Fibroblast of peridontal ligament (primary cell): ENCODE data around the gene SEMA3C.

Experiments
- DNase-seq: peaks from one replicate; pipeline ENCODE4 v3.0.0-alpha.2; 2010; ENCODE audit errors: extremely low read depth

Gene SEMA3C

DNA sequence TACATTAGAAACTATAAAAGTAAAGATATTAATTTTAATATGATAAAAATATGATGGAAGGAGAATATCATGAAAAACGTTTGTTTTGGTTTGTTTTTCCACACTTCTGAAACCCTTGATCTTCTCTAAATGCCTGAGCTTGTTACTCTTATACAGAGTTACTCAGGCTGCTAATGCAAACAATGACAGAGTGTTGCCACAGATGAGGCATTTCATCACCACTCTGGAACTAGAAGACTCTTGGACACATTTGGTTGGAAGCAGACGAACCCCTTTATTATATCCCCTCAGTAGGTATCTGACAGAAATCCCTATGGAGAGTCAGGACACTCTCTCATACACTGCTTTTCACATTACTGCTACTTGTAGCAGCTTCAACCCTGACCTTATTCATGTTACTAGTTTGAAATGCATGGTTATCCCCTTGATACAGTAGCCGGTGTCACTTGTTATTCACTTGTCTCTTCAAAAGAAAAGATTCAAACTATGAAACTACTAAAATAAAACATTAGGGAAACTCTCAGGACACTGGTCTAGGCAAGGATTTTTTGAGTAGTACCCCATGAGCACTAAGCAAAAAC lies 66.9 kb downstream of the SEMA3C start:
- peak; percentile 83 for DNase-seq

DNA sequence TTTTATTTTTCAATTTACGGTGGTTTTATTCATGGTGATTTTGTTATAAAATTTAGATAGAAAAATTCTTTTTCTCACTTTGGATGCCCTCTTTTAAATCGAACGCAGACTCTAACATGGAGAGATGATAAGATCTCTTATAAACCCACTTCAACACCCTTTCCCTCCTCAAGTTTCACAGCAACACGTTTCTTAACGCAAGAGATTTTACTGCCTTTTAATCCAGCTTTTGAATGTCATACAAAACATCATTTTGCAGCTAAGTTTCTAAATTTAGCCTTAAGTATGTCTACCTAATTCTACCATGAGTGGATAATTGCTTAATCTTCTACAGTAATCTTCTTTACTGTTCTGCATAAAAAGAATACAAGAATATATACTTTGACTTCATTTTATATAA lies 70.0 kb downstream of the SEMA3C start:
- no peak for DNase-seq

DNA sequence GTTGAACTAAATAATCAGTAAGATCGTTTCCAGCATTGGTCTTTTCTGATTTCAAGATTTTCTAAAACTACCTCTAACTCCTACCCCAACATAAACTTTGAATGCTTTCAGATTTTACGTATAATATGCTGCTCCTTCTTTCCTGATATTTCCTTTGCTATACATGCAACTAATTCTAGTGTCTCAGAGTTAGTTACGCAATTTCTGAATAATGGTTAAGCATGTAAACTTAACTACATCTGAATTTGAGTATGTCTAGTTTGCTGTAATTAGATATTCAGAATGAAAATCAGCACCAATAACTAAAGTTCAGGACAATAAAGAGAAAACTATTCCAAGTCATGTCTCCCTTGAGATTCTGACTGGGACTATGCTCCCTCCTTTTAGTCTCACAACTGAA lies 71.0 kb downstream of the SEMA3C start:
- DNase-seq = peak; percentile 55

DNA sequence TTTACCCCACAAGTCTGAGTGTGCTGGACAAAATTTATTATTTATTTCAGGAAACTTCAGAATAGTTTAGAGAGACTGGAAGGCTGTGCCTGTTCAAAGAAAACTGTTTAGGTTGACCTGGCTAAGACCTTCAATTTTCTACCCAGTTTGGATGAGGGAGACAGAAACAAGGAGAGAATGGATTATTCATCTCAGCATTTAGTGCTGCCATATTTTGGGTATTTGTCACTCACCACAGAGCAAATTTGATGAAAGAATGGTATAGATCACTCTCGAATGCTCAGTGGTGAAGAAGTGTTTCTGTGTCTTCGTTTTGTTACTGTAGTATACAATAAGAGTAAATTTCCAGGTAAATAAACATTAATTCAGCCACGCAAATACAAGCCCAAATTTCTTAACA lies 71.8 kb downstream of the SEMA3C start:
- peak; percentile 40 for DNase-seq

DNA sequence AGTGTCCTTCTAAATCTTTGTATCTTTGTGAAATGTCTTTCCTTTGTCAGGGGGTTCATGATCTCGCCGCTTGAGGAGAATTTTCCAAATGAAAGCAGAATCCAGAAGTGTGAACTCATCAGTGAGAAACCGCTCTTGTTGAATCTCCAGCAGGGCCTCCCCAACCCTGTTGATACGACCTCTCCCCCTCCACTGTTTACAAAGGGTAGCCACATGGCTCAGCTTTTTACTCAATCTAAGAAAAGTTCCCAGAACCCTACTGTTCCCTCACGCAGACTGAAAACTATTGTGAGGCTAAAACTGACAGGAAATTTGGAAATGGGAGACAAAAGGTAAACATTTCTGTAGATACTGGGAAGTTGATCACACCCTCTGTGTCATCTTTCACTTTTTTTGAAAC lies 73.9 kb downstream of the SEMA3C start:
- DNase-seq = no peak

DNA sequence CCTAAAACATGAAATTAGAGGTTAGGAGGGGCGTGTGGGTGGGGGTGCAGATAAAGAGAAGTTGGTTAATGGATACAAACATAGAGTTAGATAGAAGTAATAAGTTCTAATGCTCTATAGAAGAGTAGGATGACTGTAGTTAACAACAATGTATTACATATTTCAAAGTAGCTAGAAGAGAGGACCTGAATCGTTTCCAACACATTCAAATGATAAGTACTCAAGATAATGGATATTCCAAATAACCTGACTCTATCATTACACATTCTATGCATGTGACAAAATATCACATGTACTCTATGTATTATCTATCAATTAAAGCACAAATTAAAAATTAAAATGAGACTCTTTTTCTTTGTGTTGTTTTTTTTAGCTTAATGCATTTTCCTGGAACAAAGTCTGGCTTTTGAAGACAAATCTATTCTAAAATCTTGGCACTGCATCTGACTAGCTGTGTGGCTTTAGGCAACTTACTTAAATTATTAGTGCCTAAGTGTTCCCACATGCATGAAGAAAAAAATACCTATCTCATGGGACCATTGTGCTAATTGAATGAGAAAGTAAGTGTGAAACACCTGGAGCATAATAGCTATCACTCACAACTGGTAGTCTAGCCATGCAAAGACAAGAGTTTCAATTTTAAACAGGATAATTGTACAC lies 75.7 kb downstream of the SEMA3C start:
- DNase-seq = no peak

DNA sequence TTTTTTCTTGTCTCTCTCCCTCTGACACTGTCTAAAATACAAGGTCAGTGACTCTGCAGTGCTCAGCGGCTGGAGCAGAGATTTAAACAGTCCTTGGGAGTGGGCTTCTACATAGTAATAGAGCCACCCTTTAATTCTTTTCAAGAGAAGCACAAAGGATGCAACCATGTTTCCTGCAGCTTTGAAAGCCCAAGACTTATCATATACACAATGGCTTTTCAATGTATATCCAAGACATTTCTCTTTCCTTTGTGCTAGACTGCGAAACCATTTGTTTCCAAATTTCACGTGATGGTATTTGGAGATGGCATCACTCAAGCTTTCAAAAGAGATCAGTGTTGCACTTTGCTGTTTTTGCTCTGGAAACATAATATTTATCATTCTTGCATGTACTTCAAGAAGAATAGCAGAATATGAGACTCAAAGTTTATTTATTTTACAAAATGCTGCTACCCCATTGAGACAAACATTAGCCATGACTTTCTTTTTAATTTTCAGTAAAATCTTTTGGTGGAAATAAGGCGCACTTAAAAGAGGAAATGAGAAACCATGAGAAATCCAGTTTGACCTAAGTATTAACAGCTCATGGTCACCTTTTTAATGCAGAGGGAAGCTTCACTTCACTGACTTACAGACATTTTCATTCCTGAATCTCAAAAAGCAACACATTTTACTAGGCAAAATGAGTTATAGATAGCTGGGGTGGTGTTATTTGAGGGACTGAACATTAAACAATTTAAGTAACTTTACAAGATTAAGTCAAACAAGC lies 76.6 kb downstream of the SEMA3C start:
- DNase-seq = peak; percentile 48

DNA sequence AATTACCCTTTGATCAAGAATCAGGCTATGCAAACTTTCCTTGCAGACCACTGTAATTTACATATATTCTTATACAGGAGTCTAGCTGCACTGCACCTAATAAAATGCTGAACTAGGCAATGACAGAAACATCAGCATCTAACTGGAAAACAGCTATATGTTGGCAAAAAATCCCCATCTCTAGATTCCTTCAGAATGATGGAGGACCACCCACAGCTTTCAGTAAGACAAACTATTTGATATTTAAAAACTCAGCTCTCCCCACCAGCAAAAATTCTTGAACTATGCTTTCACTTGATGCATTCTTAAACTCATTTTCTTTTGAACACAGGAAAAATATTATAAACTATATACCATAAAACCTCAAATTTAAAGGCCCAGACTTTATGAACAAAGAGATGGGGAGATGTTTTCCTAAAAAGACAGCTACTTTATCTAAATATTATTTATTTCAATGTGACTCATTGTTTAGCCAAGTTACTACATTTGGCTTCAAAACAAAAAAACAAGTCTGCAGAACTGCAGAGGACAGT lies 77.4 kb downstream of the SEMA3C start:
- no peak for DNase-seq

DNA sequence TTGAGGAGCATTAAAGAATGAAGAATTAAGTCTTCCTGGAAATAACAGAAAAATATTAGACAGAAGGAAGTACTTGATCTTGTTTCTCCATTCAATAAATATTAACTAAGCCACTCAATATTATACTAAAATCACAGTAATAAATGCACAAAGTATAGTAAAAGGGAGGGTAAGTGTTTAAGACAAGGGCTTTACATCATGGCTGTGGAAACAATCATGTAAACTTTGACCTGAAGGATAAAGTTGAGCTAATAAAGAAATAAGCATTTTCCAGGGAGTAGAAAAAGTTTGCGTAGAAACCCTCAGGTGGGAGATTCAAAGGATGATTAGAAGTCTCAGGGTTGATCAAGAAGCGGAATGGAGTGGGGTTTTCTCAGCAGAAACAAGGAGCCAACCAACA lies 78.2 kb downstream of the SEMA3C start:
- no peak for DNase-seq

DNA sequence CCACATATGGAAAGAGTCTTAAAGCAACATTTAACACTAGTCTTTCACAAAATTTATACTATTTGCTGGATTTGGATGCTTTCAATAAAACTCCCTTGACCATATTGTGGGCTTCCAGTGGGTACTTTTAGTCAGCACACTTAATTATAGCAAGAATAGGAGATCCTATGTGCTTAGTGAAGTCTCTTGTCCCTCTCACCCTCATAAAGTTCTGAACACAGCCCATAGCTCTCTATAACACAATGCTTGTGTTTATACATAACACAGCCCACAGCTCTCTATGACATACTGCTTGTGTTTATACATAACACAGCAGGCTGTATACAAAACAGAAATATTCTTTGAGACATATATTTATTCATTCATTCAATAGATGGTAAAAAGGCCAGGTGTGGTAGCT lies 79.0 kb downstream of the SEMA3C start:
- DNase-seq = no peak

DNA sequence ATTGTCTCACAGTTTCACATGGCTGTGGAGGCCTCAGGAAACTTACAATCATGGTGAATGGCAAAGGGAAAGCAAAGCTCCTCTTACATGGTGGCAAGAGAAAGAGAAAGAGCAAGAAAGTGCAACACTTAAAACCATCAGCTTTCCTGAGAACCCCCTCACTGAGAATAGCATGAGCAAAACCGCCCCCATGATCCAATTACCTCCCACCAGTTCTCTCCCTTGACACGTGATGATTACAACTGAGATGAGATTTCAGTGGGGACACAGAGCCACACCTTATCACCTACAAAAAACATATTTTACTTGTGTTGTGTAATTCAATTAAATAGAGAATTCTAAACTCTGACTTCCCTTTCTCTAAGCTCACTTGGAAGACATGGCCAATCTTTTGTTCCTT lies 80.2 kb downstream of the SEMA3C start:
- no peak for DNase-seq

DNA sequence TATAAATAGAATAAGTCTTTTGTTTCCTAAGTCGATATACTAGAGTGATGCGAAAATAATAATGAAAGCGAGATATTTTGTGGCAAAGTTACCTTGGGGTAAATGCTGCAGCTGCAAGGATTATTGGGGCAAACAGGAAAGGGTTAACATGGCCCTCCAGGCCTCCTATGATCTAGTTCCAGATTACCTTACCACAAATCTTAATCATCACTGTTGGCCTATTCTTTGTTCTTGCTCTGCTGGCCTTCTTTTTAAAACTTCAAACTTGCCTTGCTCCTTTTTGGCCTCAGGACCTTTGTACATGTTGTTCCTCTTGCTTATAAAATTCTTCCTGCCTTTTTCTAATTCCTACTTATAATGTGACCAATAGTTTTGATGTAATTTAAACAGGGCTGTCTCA lies 81.5 kb downstream of the SEMA3C start:
- no peak for DNase-seq

DNA sequence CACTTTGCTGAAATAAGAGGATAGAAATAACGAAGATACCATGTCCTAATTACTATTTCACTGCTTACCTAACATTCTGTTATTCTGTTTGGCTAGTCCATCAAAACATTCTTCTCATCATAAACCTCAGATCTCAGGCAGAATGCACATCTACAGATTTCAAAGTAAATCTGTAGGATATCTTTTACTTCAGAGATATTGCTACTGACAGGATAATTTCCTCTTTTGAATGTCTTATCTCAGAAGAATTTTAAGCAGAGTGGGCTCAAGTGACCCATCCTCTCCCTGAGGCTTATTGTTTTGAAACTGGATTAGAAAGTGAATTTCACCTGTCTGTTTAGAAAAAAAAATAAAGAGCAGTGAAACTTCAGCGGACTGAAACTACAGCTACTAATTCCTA lies 83.6 kb downstream of the SEMA3C start:
- no peak for DNase-seq

DNA sequence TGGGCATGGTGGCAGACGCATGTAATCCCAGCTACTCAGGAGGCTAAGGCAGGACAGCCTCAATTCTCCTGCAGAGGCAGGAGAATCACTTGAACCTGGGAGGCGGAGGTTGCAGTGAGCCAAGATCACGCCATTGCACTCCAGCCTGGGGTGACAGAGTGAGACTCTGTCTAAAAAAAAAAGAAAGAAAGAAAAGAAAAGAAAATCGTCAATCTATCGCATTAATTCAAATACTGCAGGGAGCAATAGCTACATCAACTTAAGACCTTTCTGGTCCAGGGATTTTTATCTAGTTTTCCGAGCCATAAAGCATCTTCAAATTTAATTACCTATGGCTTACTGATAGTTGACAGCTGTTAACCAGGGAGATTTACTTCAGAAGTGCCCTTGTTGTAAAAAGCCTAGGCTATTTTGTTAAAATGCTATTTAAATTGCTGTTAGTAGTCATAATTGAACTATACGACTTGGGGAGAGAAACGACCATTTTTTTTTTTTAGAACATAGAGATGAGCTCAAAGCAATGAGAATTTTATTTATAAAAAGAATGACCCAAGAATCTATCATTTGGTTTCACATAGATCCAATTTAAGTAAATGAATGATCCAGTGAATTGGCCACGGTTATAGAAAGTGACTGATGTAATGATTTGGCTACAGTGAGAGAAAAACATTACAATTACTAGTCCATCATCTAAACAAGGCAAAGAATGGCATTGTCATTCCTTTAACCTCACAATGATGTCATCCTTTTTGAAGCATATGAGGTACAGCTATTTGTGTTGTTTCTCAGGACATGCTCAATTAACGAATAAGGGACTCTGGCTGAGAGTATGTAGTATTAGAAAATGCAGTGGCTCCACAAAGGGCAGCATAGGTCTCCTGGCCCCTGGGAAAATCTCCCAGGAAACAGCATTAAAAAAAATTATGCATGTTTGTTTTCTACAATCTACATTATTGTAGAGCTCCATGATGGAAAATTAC lies 85.3 kb downstream of the SEMA3C start:
- DNase-seq = peak; percentile 84

DNA sequence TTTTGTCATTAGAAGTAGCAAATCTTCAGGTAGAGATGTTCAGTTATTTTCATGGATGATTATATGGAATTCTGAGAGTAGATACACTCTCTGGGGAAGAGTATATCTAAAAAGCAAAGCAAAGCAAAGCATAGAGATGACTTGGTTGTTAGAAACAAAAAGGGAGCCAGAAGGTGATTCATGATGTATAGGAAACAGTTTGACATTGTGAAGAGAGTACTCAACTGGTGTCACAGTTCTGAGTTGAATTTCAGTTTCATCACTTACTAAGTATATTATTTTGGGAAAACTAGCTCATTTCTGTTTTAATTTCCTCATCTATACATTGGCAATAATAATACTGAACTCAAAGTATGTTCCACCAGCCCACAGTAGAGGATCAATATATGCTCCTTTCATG lies 86.8 kb downstream of the SEMA3C start:
- peak; percentile 47 for DNase-seq

DNA sequence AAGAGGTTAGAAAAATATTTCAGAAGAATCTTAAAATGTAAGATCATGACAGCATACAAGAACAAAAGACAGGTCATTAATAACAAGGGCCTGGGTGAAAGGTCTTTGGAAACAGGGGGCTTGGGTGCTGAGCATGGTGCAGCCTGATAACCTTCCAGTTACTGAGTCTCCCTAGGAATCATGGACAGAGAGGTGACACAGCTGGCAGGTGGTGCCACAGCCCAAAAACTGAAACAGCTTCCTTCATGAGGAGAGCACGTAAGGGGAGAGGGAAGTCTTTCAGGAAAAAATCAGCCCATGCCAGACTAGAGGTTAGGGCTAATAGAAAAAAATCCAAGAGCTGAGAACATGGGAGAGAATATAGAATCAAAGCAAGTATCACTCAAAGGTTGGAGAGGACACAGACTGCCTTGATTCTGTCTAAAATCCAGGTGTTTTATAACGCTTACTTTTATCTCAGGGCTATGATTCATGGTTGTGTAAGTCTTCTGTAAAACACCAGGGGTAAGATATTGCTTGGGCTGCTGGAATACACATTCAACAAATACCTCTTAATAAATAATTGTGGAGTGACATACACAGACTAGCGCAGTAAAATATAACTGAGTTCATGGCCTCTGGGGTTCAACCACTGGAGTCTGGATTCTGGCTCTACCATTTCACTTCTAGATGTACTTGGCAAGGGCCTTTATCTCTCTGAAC lies 88.1 kb downstream of the SEMA3C start:
- no peak for DNase-seq

DNA sequence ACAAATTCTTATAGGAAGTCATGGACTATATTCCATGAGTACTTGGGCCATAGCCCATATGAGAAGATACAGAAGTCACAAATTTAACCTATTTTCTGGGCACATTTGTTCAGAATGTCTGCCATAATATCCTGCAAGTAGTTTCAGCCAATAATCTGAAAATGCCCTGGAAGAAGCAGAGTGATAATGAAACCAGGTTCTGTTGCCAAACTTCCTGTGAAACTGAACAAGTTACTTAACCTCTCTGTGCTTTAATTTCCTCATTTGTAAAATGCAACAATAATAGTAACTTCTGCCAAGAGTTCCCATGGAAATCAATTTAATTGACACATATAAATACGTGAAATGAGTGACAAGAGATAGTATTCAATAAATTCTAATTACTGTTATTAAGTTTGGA lies 88.8 kb downstream of the SEMA3C start:
- DNase-seq = no peak

DNA sequence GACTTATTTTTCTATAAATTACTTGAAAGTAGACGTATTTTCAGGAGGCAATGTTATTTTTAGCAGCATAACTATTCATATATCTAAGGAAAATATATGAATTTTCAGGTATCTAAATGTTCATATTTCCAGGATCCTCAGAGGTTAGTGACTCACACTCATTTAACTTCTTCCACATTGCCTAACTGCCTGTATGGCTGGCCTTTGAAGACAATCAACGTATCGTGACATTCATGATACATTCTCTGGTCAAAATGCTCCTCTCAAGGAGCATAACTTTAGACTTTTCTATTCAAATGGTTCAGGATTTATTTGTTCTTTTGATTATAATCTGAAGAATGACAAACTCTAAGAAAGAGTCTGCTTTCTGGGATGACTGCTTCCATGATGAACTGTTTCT lies 89.3 kb downstream of the SEMA3C start:
- DNase-seq = no peak

DNA sequence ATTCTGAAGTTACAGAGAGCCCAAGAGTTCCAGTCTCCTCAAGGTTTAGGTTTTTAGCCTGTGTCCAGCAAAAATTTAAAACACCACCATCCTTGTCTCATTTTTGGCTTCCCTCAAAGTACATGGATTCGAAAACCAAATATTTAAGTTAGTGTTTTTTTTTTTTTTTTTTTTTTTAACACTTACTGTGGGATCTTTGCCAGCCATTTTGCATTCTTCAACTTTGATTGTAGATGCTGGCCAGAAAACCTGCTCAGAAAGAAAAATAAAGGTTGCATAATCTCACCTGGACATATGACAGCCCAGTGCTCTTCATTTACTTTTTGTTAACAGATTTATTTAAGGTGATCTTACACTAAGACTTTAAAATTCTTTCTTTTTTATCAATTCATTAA lies 91.6 kb downstream of the SEMA3C start:
- peak; percentile 51 for DNase-seq

DNA sequence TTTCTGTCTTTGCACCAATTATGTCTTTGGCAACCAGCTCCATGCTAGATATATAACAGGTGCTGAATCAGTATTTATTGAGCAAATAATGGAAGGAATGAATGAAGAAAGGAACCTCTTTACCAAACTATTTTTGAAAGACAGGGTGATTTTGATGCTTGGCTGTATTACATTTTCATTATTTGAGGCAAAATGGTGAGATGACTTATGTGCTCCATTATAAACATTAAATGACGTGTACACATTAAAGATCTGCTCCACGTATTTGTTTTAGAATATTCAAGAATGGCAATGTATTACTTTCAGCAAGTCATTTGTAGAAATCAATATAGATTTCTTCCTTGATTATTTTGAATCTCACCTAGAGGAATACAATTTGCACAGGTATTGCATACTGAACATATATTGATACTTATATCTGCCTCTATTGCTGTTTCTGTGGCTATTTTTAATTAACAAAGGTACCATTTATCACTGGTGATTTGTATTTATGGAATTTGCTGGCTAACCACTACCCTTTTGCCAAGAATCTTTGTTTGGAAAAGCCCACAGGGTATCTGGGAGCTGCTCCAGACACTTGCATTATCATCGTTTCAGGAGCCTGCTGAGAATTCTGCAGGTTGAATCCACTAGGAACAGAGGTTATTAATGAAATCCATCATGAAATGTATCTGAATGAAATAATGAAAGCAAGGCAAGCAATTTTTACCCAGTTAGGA lies 92.2 kb downstream of the SEMA3C start:
- DNase-seq = peak; percentile 77

DNA sequence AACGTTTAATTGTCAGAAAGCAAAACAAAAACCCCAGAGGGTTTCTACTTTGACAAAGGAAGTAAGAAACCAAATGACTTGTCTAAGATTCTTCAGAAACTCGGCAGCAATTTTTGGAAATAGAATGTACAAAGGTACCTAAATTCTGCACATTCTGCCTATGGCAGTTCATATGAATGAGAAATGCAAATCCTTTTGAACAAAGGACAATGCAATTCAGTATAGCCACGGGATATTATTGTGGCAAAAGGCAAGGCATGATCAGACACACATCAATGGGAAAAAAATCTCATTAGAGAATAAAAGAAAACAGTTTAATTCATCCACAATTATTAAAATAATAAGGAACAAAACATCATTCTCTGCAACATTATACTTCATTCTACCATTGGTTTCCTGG lies 93.4 kb downstream of the SEMA3C start:
- DNase-seq = no peak
